ENCODE measurements around the gene AMTN. TPM values are rescaled to one million over a fixed set of nuclear protein-coding genes. Genes with fewer than 3 reads are reported as not detected.
"Not testable (repeated sequence)": the region's sequence is repeated elsewhere in the genome, so short reads cannot be mapped to it uniquely, and the experiment has no call there.

Gene AMTN
- total RNA-seq, 4 donors from 2014 or later = not detected

DNA sequence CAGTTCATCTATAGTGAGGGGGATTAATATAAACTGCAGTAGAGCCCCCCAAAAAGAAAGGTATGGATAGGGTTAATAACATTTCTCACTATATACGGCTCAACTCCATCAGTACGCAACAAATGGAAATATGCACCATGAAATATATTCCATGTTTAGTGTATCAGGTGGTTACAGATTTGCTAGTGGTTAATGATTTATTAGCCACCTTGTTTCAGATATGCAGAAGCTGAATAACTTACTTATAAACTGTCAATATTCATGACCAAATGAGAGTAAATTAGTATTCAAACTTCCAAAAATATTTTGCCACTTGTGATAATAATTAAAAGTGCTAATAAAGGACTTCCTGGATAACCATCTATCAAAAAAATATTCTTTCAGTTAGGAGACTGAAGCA is 14.8 kb downstream of the AMTN start:
- WGBS = 61% methylated on average over 2 of the region's 2 CpGs
- Histone ChIP-seq H3K4me3 (no peak overlapping the region), H3K27ac (replicated peaks in 1 of 4) (no peak overlapping the region), H3K4me1 (no peaks in the 10 kb centered on the region), H3K9me3 (no peaks in the 10 kb centered on the region), H3K27me3 (no peaks in the 10 kb centered on the region), H3K36me3 (no peaks in the 10 kb centered on the region)
- TF ChIP-seq EP300 (IDR thresholded peaks at IDR 0.05) (no peak), POLR2A (IDR thresholded peaks at IDR 0.05; ENCODE audit: low read depth) (no peak), POLR2AphosphoS5 (IDR thresholded peaks at IDR 0.05) (no peak)
- TF ChIP-seq, protein P1, sequence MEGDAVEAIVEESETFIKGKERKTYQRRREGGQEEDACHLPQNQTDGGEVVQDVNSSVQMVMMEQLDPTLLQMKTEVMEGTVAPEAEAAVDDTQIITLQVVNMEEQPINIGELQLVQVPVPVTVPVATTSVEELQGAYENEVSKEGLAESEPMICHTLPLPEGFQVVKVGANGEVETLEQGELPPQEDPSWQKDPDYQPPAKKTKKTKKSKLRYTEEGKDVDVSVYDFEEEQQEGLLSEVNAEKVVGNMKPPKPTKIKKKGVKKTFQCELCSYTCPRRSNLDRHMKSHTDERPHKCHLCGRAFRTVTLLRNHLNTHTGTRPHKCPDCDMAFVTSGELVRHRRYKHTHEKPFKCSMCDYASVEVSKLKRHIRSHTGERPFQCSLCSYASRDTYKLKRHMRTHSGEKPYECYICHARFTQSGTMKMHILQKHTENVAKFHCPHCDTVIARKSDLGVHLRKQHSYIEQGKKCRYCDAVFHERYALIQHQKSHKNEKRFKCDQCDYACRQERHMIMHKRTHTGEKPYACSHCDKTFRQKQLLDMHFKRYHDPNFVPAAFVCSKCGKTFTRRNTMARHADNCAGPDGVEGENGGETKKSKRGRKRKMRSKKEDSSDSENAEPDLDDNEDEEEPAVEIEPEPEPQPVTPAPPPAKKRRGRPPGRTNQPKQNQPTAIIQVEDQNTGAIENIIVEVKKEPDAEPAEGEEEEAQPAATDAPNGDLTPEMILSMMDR (IDR thresholded peaks at IDR 0.05) = no peak
- intact Hi-C loops (cut with DNase I) = no loop called here
- no peak for DNase-seq (ENCODE audit: extremely low spot score)

GRCh38 chr4:70533791-70534190 is 15.4 kb downstream of the AMTN start:
- no peak overlapping the region for H3K27ac ChIP-seq (replicated peaks in 1 of 4)
- H3K36me3 ChIP-seq = no peaks in the 10 kb centered on the region
- intact Hi-C loops (cut with DNase I) = no loop called here
- H3K9me3 ChIP-seq = no peaks in the 10 kb centered on the region
- DNase-seq (ENCODE audit: extremely low spot score) = no peak
- H3K4me1 ChIP-seq = no peaks in the 10 kb centered on the region
- H3K27me3 ChIP-seq = no peaks in the 10 kb centered on the region
- no peak for TF ChIP-seq POLR2A (IDR thresholded peaks at IDR 0.05; ENCODE audit: low read depth)
- TF ChIP-seq EP300 (IDR thresholded peaks at IDR 0.05) = no peak
- TF ChIP-seq, protein P1 (IDR thresholded peaks at IDR 0.05) = no peak
- no peak for TF ChIP-seq POLR2AphosphoS5 (IDR thresholded peaks at IDR 0.05)
- H3K4me3 ChIP-seq = no peak overlapping the region
- 96% methylated on average over 3 of the region's 3 CpGs for WGBS

DNA sequence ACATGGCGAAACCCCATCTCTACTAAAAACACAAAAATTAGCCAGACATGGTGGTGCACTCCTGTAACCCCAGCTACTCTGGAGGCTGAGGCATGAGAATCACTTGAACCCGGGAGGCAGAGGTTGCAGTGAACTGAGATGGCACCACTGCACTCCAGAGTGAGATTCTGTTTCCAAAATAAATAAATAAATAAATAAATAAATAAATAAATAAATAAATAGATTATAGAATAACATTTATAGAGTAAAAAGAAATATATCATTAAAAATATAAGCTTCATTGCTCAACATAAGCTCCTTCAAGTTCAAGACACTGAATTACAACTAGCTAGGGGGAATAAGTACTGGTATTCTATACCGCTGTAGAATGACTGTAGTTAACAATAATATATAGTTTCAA is 16.5 kb downstream of the AMTN start:
- DNase-seq (ENCODE audit: extremely low spot score); H3K27me3 ChIP-seq; H3K4me1 ChIP-seq; H3K9me3 ChIP-seq; H3K27ac ChIP-seq (replicated peaks in 1 of 4); intact Hi-C loops (cut with DNase I); H3K4me3 ChIP-seq; H3K36me3 ChIP-seq: not testable (repeated sequence)
- WGBS = 91% methylated on average over 3 of the region's 3 CpGs

- Histone ChIP-seq H3K9me3 (no peaks in the 10 kb centered on the region), H3K36me3 (no peaks in the 10 kb centered on the region), H3K27me3 (no peaks in the 10 kb centered on the region), H3K4me3 (no peak overlapping the region), H3K27ac (replicated peaks in 1 of 4) (no peak overlapping the region), H3K4me1 (no peaks in the 10 kb centered on the region)
- TF ChIP-seq POLR2AphosphoS5 (IDR thresholded peaks at IDR 0.05) = no peak
- TF ChIP-seq, protein P1 (IDR thresholded peaks at IDR 0.05) = no peak
- no peak for DNase-seq (ENCODE audit: extremely low spot score)
- intact Hi-C loops (cut with DNase I) = no loop called here
Measured at GRCh38 chr4:70538869-70539268, 20.5 kb downstream of the AMTN start.

DNA sequence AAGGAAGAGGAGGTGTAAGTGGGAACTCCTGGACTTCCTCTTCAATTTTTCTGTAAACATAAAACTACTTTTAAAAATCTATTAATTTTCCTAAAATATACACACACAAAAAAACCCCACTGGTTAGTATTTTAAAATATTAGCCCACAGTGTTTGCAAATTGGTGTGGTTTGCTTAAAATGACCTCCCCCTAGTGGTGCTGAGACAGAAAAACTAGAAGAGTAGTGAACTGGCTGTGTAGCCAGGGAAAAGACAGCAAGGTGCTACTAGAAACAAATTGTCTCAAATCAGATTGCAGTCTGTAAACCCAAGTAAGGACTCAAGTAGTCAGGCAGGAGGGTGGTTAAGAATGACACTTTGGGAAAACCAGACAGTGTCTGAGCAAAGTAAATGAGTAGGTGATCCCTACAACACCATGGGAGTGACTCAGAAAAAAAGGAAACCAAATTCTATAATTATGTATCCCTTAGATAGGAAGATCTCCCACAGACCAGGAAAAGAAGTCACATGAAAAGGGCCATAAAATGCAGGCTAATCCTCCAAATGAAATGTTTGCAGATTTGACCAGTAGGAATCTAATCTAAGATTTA is 26.0 kb downstream of the AMTN start:
- Histone ChIP-seq H3K4me1 (no peaks in the 10 kb centered on the region), H3K27me3 (peaks cover 0 to 6% (median 0%) of the 10 kb centered on the region in 4 donors), H3K4me3 (no peak overlapping the region), H3K36me3 (no peaks in the 10 kb centered on the region), H3K27ac (replicated peaks in 1 of 4) (no peak overlapping the region), H3K9me3 (no peaks in the 10 kb centered on the region)
- no peak for DNase-seq (ENCODE audit: extremely low spot score)
- TF ChIP-seq EP300 (IDR thresholded peaks at IDR 0.05) = no peak
- TF ChIP-seq, protein P1 (IDR thresholded peaks at IDR 0.05) = peak in 1 of 3 experiments; percentile 25
- intact Hi-C loops (cut with DNase I) = no loop called here
